PC-3 (cell line): ENCODE results near the gene DIP2C. TPM values are rescaled to one million over a fixed set of nuclear protein-coding genes. Genes with fewer than 3 reads are reported as not detected.

Experiments used
- ATAC-seq: fragments of 200-7000 bp; cut with Tn5 transposase; 2 replicates; pipeline ENCODE4 v1.9.1; 2020; ENCODE audit warnings: mild to moderate bottlenecking, moderate library complexity
- BruUV-seq: library from RNA; stranded (reverse); fragments of 400-500 nt; replicated peaks from 2 replicates; lab custom pipeline; 2021; lab: Mats Ljungman, UMichigan
- CTCF ChIA-PET: fragments of 300-600 bp; sonication (Branson Sonifier 250); formaldehyde crosslinking; loops from one replicate; lab custom pipeline; 2022; ENCODE audit warnings: antibody characterized with exemption; lab: Charles Lee
- POLR2A ChIA-PET: fragments of 300-600 bp; sonication (Branson Sonifier 250); formaldehyde crosslinking; loops from one replicate; lab custom pipeline; 2022; ENCODE audit warnings: antibody characterized with exemption; ENCODE audit not compliant: unreplicated experiment; lab: Charles Lee
- DNase-seq: peaks from one replicate; pipeline ENCODE4 v3.0.0-alpha.2; 2015
- H2AFZ ChIP-seq: fragments of 300-600 bp; sonication (generic); 2 replicates; pipeline ENCODE4 v1.6.0; 2016; ENCODE audit warnings: antibody characterized with exemption, low read length
- H3F3A ChIP-seq: fragments of 300-600 bp; sonication (generic); one replicate; pipeline ENCODE4 v1.6.0; 2017; ENCODE audit warnings: antibody characterized with exemption, low read length, control low read depth, mild to moderate bottlenecking; ENCODE audit not compliant: unreplicated experiment
- H3K27ac ChIP-seq: fragments of 300-600 bp; sonication (generic); 2 replicates; pipeline ENCODE4 v1.5.1; 2016; ENCODE audit warnings: mild to moderate bottlenecking, low read length
- H3K27me3 ChIP-seq: fragments of 300-600 bp; sonication (generic); 2 replicates; pipeline ENCODE4 v1.6.1; 2016; ENCODE audit warnings: low read length, mixed read lengths
- H3K36me3 ChIP-seq: fragments of 300-600 bp; sonication (generic); 2 replicates; pipeline ENCODE4 v1.6.1; 2016; ENCODE audit warnings: low read depth, mixed run types, low read length, mixed read lengths
- H3K4me1 ChIP-seq: fragments of 300-600 bp; sonication (generic); 2 replicates; pipeline ENCODE4 v1.5.1; 2016; ENCODE audit warnings: low read length; ENCODE audit not compliant: insufficient read depth
- H3K4me2 ChIP-seq: fragments of 300-600 bp; sonication (generic); 2 replicates; pipeline ENCODE4 v1.6.0; 2016; ENCODE audit warnings: low read length
- H3K4me3 ChIP-seq: fragments of 300-600 bp; sonication (generic); 2 replicates; pipeline ENCODE4 v1.5.1; 2016; ENCODE audit warnings: mild to moderate bottlenecking, low read length, mixed read lengths
- H3K79me2 ChIP-seq: fragments of 300-600 bp; sonication (generic); 2 replicates; pipeline ENCODE4 v1.6.1; 2017; ENCODE audit warnings: low read length, mixed read lengths
- H3K9ac ChIP-seq: fragments of 300-600 bp; sonication (generic); 2 replicates; pipeline ENCODE4 v1.6.0; 2016; ENCODE audit warnings: mild to moderate bottlenecking, low read length
- H3K9me2 ChIP-seq: fragments of 300-600 bp; sonication (generic); replicated peaks from 2 replicates; pipeline ENCODE4 v1.6.1; 2016; ENCODE audit warnings: mixed run types, low read length, mixed read lengths
- H3K9me3 ChIP-seq: fragments of 300-600 bp; sonication (generic); 2 replicates; pipeline ENCODE4 v1.6.1; 2016; ENCODE audit warnings: low read length, mixed read lengths
- H4K20me1 ChIP-seq: fragments of 300-600 bp; sonication (generic); 2 replicates; pipeline ENCODE4 v1.6.1; 2016; ENCODE audit warnings: low read length, mixed read lengths
- CTCF ChIP-seq: fragments of 300-600 bp; sonication (generic); conservative IDR thresholded peaks from 2 replicates; pipeline ENCODE4 v1.5.1; 2017; ENCODE audit warnings: antibody characterized with exemption, low read depth, mild to moderate bottlenecking, low read length
- EZH2 ChIP-seq: fragments of 300-600 bp; sonication (generic); IDR thresholded peaks from one replicate; pipeline ENCODE4 v1.6.1; 2017; ENCODE audit warnings: antibody characterized with exemption, mild to moderate bottlenecking, low read length; ENCODE audit not compliant: unreplicated experiment
- EZH2phosphoT487 ChIP-seq: fragments of 300-600 bp; sonication (generic); IDR thresholded peaks from 2 replicates; pipeline ENCODE4 v1.6.1; 2018; ENCODE audit warnings: mild to moderate bottlenecking, antibody characterized with exemption, low read length, borderline replicate concordance
- intact Hi-C: fragments of 100-400 bp; cut with micrococcal nuclease; formaldehyde crosslinking; loops from 2 replicates; pipeline ENCODE4 v1.9.0; 2023
- total RNA-seq: library from RNA; depleted of rRNA; stranded (reverse); fragments of >200 nt; gene quantifications from 2 replicates; pipeline ENCODE4 v1.2.3, GENCODE V29; 2014

The DIP2C gene
- total RNA-seq, 1 experiment from 2014 or later: 3.1 TPM

GRCh38 chr10:620971-621370 lies 68.5 kb downstream of the DIP2C start:
- Histone ChIP-seq H3K9me2 (no peaks in the 10 kb centered on the region), H3K27ac (no peak overlapping the region), H4K20me1 (no peaks in the 10 kb centered on the region), H3K4me3 (no peak overlapping the region), H3K79me2 (0 out of 2 replicates have a peak, but pooled peaks cover 8% of the 10 kb centered on the region), H2AFZ (no peak overlapping the region), H3K4me2 (no peak overlapping the region), H3K4me1 (peaks cover 7% of the 10 kb centered on the region), H3K27me3 (no peaks in the 10 kb centered on the region), H3K9ac (no peak overlapping the region), H3K9me3 (no peaks in the 10 kb centered on the region), H3K36me3 (no peaks in the 10 kb centered on the region), H3F3A (no peaks in the 10 kb centered on the region)
- ATAC-seq (no peak), DNase-seq (no peak)
- ChIA-PET POLR2A (no interaction called here), CTCF (no interaction called here)
- intact Hi-C loops: no loop called here
- TF ChIP-seq EZH2phosphoT487: no peak
- TF ChIP-seq EZH2: no peak
- TF ChIP-seq CTCF: no peak
- BruUV-seq: no TSS peak

GRCh38 chr10:620417-620816 lies 69.1 kb downstream of the DIP2C start:
- H3K4me2 ChIP-seq: no peak overlapping the region
- peaks cover 11% of the 10 kb centered on the region for H3K4me1 ChIP-seq
- no peak overlapping the region for H2AFZ ChIP-seq
- BruUV-seq: no TSS peak
- no peaks in the 10 kb centered on the region for H3K9me2 ChIP-seq
- no peak overlapping the region for H3K9ac ChIP-seq
- TF ChIP-seq EZH2phosphoT487 (no peak), EZH2 (no peak), CTCF (no peak)
- ATAC-seq (no peak), DNase-seq (no peak)
- CTCF ChIA-PET: no interaction called here
- H3K79me2 ChIP-seq: 0 out of 2 replicates have a peak, but pooled peaks cover 8% of the 10 kb centered on the region
- intact Hi-C loops: no loop called here
- no peaks in the 10 kb centered on the region for H3K27me3 ChIP-seq
- no peak overlapping the region for H3K27ac ChIP-seq
- POLR2A ChIA-PET: no interaction called here
- no peaks in the 10 kb centered on the region for H3F3A ChIP-seq
- no peaks in the 10 kb centered on the region for H3K9me3 ChIP-seq
- H3K4me3 ChIP-seq: no peak overlapping the region
- H4K20me1 ChIP-seq: no peaks in the 10 kb centered on the region
- no peaks in the 10 kb centered on the region for H3K36me3 ChIP-seq

GRCh38 chr10:619710-620109 lies 69.8 kb downstream of the DIP2C start:
- TF ChIP-seq CTCF: no peak
- no peak for TF ChIP-seq EZH2phosphoT487
- TF ChIP-seq EZH2: no peak
- Histone ChIP-seq H3K9me2 (no peaks in the 10 kb centered on the region), H3K4me3 (no peak overlapping the region), H3F3A (no peaks in the 10 kb centered on the region), H2AFZ (no peak overlapping the region), H3K4me1 (peaks cover 18% of the 10 kb centered on the region), H3K36me3 (no peaks in the 10 kb centered on the region), H3K9ac (no peak overlapping the region), H3K4me2 (no peak overlapping the region), H3K27ac (no peak overlapping the region), H4K20me1 (no peaks in the 10 kb centered on the region), H3K9me3 (no peaks in the 10 kb centered on the region), H3K27me3 (no peaks in the 10 kb centered on the region), H3K79me2 (0 out of 2 replicates have a peak, but pooled peaks cover 8% of the 10 kb centered on the region)
- ChIA-PET CTCF (no interaction called here), POLR2A (no interaction called here)
- BruUV-seq: no TSS peak
- ATAC-seq (no peak), DNase-seq (no peak)
- intact Hi-C loops: loop anchor here (10.0 kb wide), 1 partner anchor 165 kb away; no protein-coding TSS in a partner anchor
